Esophagus squamous epithelium (tissue), 5 donors: ENCODE measurements around the gene TFRC. TPM values are rescaled to one million over a fixed set of nuclear protein-coding genes. Genes with fewer than 3 reads are reported as not detected.

Experiments used
- DNase-seq: peaks from one replicate; lab custom pipeline; 2025; lab: John Stamatoyannopoulos, UW
- H3K27ac ChIP-seq, 4 donors: fragments of 200-600 bp; sonication (generic); one replicate each; pipeline ENCODE4 v1.5.1; 2016 to 2019; ENCODE audit warnings: mild to moderate bottlenecking in 1 of 4
- H3K27me3 ChIP-seq, 4 donors: fragments of 200-600 bp; sonication (generic); 1 replicate in 3 of 4; 2 replicates in 1 of 4; pipeline versions ENCODE4 v1.5.1 to v1.6.0; 2017 to 2021; ENCODE audit warnings: antibody characterized with exemption in 1 of 4
- H3K36me3 ChIP-seq, 3 donors: fragments of 200-600 bp; sonication (generic); one replicate each; pipeline ENCODE4 v1.5.1; 2016 to 2019
- H3K4me1 ChIP-seq, 3 donors: fragments of 200-600 bp; sonication (generic); one replicate each; pipeline ENCODE4 v1.5.1; 2017 to 2019
- H3K4me3 ChIP-seq, 4 donors: fragments of 200-600 bp; sonication (generic); 1 replicate in 3 of 4; 2 replicates in 1 of 4; pipeline ENCODE4 v1.5.1; 2016 to 2019; ENCODE audit warnings: mild to moderate bottlenecking in 2 of 4, moderate library complexity in 1 of 4
- H3K9me3 ChIP-seq, 3 donors: fragments of 200-600 bp; sonication (generic); one replicate each; pipeline ENCODE4 v1.5.1; 2016 to 2019
- POLR2A ChIP-seq, 4 donors: fragments of 450-650 bp; IDR thresholded peaks; one replicate each; pipeline ENCODE4 v1.6.1; 2017; ENCODE audit warnings: antibody characterized with exemption in 4 of 4, mild to moderate bottlenecking in 4 of 4, moderate library complexity in 3 of 4
- WGBS, 2 donors: methylation state at CpG; one replicate each; pipeline ENCODE4 v1.1.5; 2018; 5-methylcytosine and 5-hydroxymethylcytosine counted together
- intact Hi-C: fragments of 100-400 bp; cut with DNase I; formaldehyde crosslinking; loops from one replicate; pipeline ENCODE4 v1.15.0; 2022
- total RNA-seq, 4 donors: library from RNA; depleted of rRNA; stranded (reverse); fragments of >200 nt; gene quantifications; one replicate each; pipeline ENCODE4 v1.1.0, GENCODE V29; 2016
- TF ChIP-seq, protein P1 (sequence below), 6 experiments: fragments of 450-650 bp in 4 of 6; fragments of 200-600 bp in 2 of 6; sonication (generic) in 2 of 6; IDR thresholded peaks; one replicate each; pipeline ENCODE4 v1.5.1; 2016 to 2019; ENCODE audit warnings: antibody characterized with exemption in 6 of 6, mild to moderate bottlenecking in 4 of 6, moderate library complexity in 4 of 6
- donor health status: DM: yes; HTN: yes; CAD: no.

Gene TFRC
- total RNA-seq, 4 donors from 2014 or later = 71.0 to 202 (median 151) TPM

- Histone ChIP-seq H3K9me3 (no peaks in the 10 kb centered on the region), H3K4me1 (no peaks in the 10 kb centered on the region), H3K36me3 (peaks cover 23 to 100% (median 82%) of the 10 kb centered on the region in 3 donors), H3K27ac (no peak overlapping the region), H3K4me3 (no peak overlapping the region), H3K27me3 (no peaks in the 10 kb centered on the region)
- 83 to 85% methylated on average over 4 to 8 of the region's 10 CpGs for WGBS, 2 donors
- intact Hi-C loops = no loop called here
- DNase-seq = no peak
- TF ChIP-seq POLR2A (IDR thresholded peaks at IDR 0.05) = no peak
- TF ChIP-seq, protein P1, sequence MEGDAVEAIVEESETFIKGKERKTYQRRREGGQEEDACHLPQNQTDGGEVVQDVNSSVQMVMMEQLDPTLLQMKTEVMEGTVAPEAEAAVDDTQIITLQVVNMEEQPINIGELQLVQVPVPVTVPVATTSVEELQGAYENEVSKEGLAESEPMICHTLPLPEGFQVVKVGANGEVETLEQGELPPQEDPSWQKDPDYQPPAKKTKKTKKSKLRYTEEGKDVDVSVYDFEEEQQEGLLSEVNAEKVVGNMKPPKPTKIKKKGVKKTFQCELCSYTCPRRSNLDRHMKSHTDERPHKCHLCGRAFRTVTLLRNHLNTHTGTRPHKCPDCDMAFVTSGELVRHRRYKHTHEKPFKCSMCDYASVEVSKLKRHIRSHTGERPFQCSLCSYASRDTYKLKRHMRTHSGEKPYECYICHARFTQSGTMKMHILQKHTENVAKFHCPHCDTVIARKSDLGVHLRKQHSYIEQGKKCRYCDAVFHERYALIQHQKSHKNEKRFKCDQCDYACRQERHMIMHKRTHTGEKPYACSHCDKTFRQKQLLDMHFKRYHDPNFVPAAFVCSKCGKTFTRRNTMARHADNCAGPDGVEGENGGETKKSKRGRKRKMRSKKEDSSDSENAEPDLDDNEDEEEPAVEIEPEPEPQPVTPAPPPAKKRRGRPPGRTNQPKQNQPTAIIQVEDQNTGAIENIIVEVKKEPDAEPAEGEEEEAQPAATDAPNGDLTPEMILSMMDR (IDR thresholded peaks at IDR 0.05) = no peak
Measured at GRCh38 chr3:196055683-196056270, 26.1 kb downstream of the TFRC start.

DNA sequence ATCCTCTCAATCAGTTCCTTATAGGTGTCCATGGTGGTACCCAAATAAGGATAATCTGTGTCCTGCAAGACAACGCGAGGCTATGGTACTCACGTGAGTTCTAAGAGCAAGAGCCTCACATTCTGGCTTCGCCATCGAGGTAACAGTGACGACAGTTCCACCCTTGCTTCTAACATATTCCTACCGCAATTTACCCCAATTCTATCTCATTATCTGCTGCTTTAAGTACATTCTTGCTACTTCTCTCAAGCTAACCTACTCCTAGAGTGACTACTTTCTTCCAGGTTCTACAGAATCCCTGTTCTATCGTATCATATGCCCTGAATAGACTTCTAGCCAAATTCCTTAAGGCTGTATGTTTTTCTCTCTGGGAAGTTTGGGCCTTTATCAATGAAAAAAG is 26.6 kb downstream of the TFRC start:
- no peaks in the 10 kb centered on the region for H3K9me3 ChIP-seq
- TF ChIP-seq, protein P1 (IDR thresholded peaks at IDR 0.05) = no peak
- TF ChIP-seq POLR2A (IDR thresholded peaks at IDR 0.05) = no peak
- no peaks in the 10 kb centered on the region for H3K27me3 ChIP-seq
- DNase-seq = no peak
- 80 to 87% methylated on average over 8 of the region's 8 CpGs for WGBS, 2 donors
- peaks cover 23 to 100% (median 79%) of the 10 kb centered on the region in 3 donors for H3K36me3 ChIP-seq
- no peak overlapping the region for H3K27ac ChIP-seq
- intact Hi-C loops = no loop called here
- no peak overlapping the region for H3K4me3 ChIP-seq
- H3K4me1 ChIP-seq = no peaks in the 10 kb centered on the region

GRCh38 chr3:196054661-196055060 is 27.2 kb downstream of the TFRC start:
- 78 to 93% methylated on average over 10 of the region's 10 CpGs for WGBS, 2 donors
- H3K36me3 ChIP-seq = peaks cover 23 to 100% (median 73%) of the 10 kb centered on the region in 3 donors
- intact Hi-C loops = no loop called here

GRCh38 chr3:196053487-196053886 is 28.4 kb downstream of the TFRC start:
- Histone ChIP-seq H3K4me3 (no peak overlapping the region), H3K4me1 (no peaks in the 10 kb centered on the region), H3K9me3 (no peaks in the 10 kb centered on the region), H3K27ac (no peak overlapping the region), H3K36me3 (peaks cover 23 to 100% (median 68%) of the 10 kb centered on the region in 3 donors), H3K27me3 (no peaks in the 10 kb centered on the region)
- intact Hi-C loops = no loop called here
- no peak for DNase-seq
- WGBS, 2 donors = 95 to 100% methylated on average over 5 to 7 of the region's 7 CpGs
- no peak for TF ChIP-seq POLR2A (IDR thresholded peaks at IDR 0.05)
- TF ChIP-seq, protein P1 (IDR thresholded peaks at IDR 0.05) = no peak

More at GRCh38 chr3:196054661-196055060, 27.2 kb downstream of the TFRC start:
- H3K27ac ChIP-seq = no peak overlapping the region
- TF ChIP-seq, protein P1 (IDR thresholded peaks at IDR 0.05) = no peak
- TF ChIP-seq POLR2A (IDR thresholded peaks at IDR 0.05) = no peak
- no peaks in the 10 kb centered on the region for H3K27me3 ChIP-seq
- no peak overlapping the region for H3K4me3 ChIP-seq
- H3K9me3 ChIP-seq = no peaks in the 10 kb centered on the region
- no peaks in the 10 kb centered on the region for H3K4me1 ChIP-seq
- DNase-seq = no peak

GRCh38 chr3:196051282-196052076 is 30.4 kb downstream of the TFRC start:
- TF ChIP-seq, protein P1 (IDR thresholded peaks at IDR 0.05) = no peak
- no peak for TF ChIP-seq POLR2A (IDR thresholded peaks at IDR 0.05)
- no peak for DNase-seq
- H3K36me3 ChIP-seq = peaks cover 23 to 99% (median 48%) of the 10 kb centered on the region in 3 donors
- H3K4me3 ChIP-seq = no peak overlapping the region
- intact Hi-C loops = no loop called here
- WGBS, 2 donors = 80 to 89% methylated on average over 6 of the region's 6 CpGs
- H3K27me3 ChIP-seq = no peaks in the 10 kb centered on the region
- no peak overlapping the region for H3K27ac ChIP-seq
- H3K9me3 ChIP-seq = no peaks in the 10 kb centered on the region
- no peaks in the 10 kb centered on the region for H3K4me1 ChIP-seq
